Measurements from ENCODE around the gene PGA5.
"Not testable (repeated sequence)": the region's sequence is repeated elsewhere in the genome, so short reads cannot be mapped to it uniquely, and the experiment has no call there.

- TF ChIP-seq, protein P1, sequence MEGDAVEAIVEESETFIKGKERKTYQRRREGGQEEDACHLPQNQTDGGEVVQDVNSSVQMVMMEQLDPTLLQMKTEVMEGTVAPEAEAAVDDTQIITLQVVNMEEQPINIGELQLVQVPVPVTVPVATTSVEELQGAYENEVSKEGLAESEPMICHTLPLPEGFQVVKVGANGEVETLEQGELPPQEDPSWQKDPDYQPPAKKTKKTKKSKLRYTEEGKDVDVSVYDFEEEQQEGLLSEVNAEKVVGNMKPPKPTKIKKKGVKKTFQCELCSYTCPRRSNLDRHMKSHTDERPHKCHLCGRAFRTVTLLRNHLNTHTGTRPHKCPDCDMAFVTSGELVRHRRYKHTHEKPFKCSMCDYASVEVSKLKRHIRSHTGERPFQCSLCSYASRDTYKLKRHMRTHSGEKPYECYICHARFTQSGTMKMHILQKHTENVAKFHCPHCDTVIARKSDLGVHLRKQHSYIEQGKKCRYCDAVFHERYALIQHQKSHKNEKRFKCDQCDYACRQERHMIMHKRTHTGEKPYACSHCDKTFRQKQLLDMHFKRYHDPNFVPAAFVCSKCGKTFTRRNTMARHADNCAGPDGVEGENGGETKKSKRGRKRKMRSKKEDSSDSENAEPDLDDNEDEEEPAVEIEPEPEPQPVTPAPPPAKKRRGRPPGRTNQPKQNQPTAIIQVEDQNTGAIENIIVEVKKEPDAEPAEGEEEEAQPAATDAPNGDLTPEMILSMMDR (IDR thresholded peaks at IDR 0.05 in 8 of 11, conservative IDR thresholded peaks at IDR 0.05 in 3 of 11) = not testable (repeated sequence)
- TF ChIP-seq POLR2AphosphoS5 (IDR thresholded peaks at IDR 0.05) = not testable (repeated sequence)
Measured at GRCh38 chr11:61212202-61212601, 28.8 kb upstream of the PGA5 start.

All from spleen (tissue), 7 donors.